HepG2 (cell line): Measurements from ENCODE around the gene ADCY6.

Source experiments
- HDAC2 ChIP-seq: sonication (generic); formaldehyde crosslinking; IDR thresholded peaks from 2 replicates; pipeline ENCODE4 v1.4.0; 2020; ENCODE audit warnings: missing genetic modification reagents
- HNF4G ChIP-seq, 2 experiments: sonication (generic) in 1 of 2; formaldehyde crosslinking in 1 of 2; IDR thresholded peaks; 2 replicates each; pipeline versions ENCODE4 v1.4.0 to v1.6.1; 2011 to 2020; ENCODE audit warnings: borderline replicate concordance in 2 of 2, low read depth in 2 of 2, mild to moderate bottlenecking in 2 of 2, low read length in 1 of 2, missing genetic modification reagents in 1 of 2, moderate library complexity in 1 of 2
- KLF13 ChIP-seq: sonication (generic); formaldehyde crosslinking; IDR thresholded peaks from 2 replicates; pipeline ENCODE4 v1.4.0; 2020; ENCODE audit warnings: mild to moderate bottlenecking, missing genetic modification reagents
- MAZ ChIP-seq, 2 experiments: sonication (generic) in 1 of 2; formaldehyde crosslinking in 1 of 2; IDR thresholded peaks; 2 replicates each; pipeline versions ENCODE4 v1.5.0 to v1.6.1; 2012 to 2020; ENCODE audit warnings: low read depth in 2 of 2, mild to moderate bottlenecking in 2 of 2, borderline replicate concordance in 1 of 2, improper control_type of control experiment in 1 of 2, low read length in 1 of 2, missing genetic modification reagents in 1 of 2, moderate library complexity in 1 of 2
- PHF20 ChIP-seq: sonication (generic); formaldehyde crosslinking; IDR thresholded peaks from 2 replicates; pipeline ENCODE4 v1.5.0; 2020; ENCODE audit warnings: mild to moderate bottlenecking, missing genetic modification reagents
- POLR2AphosphoS5 ChIP-seq: IDR thresholded peaks from 2 replicates; pipeline ENCODE4 v1.6.1; 2012; ENCODE audit warnings: low read depth, low read length
- ZNF512 ChIP-seq: sonication (generic); formaldehyde crosslinking; IDR thresholded peaks from 2 replicates; pipeline ENCODE4 v1.4.0; 2020; ENCODE audit warnings: mild to moderate bottlenecking, missing genetic modification reagents
- ZNF576 ChIP-seq: sonication (generic); formaldehyde crosslinking; IDR thresholded peaks from 2 replicates; pipeline ENCODE4 v1.4.0; 2020; ENCODE audit warnings: mild to moderate bottlenecking, missing genetic modification reagents
- ZNF619 ChIP-seq: sonication (generic); formaldehyde crosslinking; IDR thresholded peaks from 2 replicates; pipeline ENCODE4 v1.4.0; 2020; ENCODE audit warnings: mild to moderate bottlenecking, missing genetic modification reagents
- ZNF629 ChIP-seq: sonication (generic); formaldehyde crosslinking; conservative IDR thresholded peaks from 2 replicates; pipeline ENCODE4 v1.5.0; 2020; ENCODE audit warnings: missing genetic modification reagents
- ZNF792 ChIP-seq: IDR thresholded peaks from 2 replicates; pipeline ENCODE4 v1.6.1; 2016
- TF ChIP-seq, protein P1 (sequence below): IDR thresholded peaks from 2 replicates; pipeline ENCODE4 v1.6.1; 2012; ENCODE audit warnings: low read depth, low read length, improper control_type of control experiment
- TF ChIP-seq, protein P2 (sequence below): sonication (generic); formaldehyde crosslinking; conservative IDR thresholded peaks from 2 replicates; pipeline ENCODE4 v1.8.0; 2022; ENCODE audit warnings: missing genetic modification reagents
- TF ChIP-seq, protein P3 (sequence below): sonication (generic); formaldehyde crosslinking; IDR thresholded peaks from 2 replicates; pipeline ENCODE4 v1.4.0; 2020; ENCODE audit warnings: missing genetic modification reagents

GRCh38 chr12:48803675-48804074 is 14.8 kb upstream of the ADCY6 start:
- TF ChIP-seq HDAC2 (CRISPR knock-in tag) = no peak
- TF ChIP-seq HNF4G (IDR thresholded peaks at IDR 0.05; ENCODE audit: borderline replicate concordance, low read depth, low read length) = no peak
- TF ChIP-seq HNF4G (CRISPR knock-in tag; IDR thresholded peaks at IDR 0.05; ENCODE audit: borderline replicate concordance, low read depth) = no peak
- TF ChIP-seq, protein P1, sequence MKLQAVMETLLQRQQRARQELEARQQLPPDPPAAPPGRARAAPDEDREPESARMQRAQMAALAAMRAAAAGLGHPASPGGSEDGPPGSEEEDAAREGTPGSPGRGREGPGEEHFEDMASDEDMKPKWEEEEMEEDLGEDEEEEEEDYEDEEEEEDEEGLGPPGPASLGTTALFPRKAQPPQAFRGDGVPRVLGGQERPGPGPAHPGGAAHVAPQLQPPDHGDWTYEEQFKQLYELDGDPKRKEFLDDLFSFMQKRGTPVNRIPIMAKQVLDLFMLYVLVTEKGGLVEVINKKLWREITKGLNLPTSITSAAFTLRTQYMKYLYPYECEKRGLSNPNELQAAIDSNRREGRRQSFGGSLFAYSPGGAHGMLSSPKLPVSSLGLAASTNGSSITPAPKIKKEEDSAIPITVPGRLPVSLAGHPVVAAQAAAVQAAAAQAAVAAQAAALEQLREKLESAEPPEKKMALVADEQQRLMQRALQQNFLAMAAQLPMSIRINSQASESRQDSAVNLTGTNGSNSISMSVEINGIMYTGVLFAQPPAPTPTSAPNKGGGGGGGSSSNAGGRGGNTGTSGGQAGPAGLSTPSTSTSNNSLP = no peak
- TF ChIP-seq, protein P2, sequence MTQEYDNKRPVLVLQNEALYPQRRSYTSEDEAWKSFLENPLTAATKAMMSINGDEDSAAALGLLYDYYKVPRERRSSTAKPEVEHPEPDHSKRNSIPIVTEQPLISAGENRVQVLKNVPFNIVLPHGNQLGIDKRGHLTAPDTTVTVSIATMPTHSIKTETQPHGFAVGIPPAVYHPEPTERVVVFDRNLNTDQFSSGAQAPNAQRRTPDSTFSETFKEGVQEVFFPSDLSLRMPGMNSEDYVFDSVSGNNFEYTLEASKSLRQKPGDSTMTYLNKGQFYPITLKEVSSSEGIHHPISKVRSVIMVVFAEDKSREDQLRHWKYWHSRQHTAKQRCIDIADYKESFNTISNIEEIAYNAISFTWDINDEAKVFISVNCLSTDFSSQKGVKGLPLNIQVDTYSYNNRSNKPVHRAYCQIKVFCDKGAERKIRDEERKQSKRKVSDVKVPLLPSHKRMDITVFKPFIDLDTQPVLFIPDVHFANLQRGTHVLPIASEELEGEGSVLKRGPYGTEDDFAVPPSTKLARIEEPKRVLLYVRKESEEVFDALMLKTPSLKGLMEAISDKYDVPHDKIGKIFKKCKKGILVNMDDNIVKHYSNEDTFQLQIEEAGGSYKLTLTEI = no peak
- no peak for TF ChIP-seq ZNF792 (CRISPR knock-in tag)
- TF ChIP-seq ZNF512 (CRISPR knock-in tag) = no peak
- TF ChIP-seq, protein P3, sequence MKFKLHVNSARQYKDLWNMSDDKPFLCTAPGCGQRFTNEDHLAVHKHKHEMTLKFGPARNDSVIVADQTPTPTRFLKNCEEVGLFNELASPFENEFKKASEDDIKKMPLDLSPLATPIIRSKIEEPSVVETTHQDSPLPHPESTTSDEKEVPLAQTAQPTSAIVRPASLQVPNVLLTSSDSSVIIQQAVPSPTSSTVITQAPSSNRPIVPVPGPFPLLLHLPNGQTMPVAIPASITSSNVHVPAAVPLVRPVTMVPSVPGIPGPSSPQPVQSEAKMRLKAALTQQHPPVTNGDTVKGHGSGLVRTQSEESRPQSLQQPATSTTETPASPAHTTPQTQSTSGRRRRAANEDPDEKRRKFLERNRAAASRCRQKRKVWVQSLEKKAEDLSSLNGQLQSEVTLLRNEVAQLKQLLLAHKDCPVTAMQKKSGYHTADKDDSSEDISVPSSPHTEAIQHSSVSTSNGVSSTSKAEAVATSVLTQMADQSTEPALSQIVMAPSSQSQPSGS (CRISPR knock-in tag) = no peak
- TF ChIP-seq ZNF576 (CRISPR knock-in tag) = no peak
- no peak for TF ChIP-seq ZNF629 (CRISPR knock-in tag)
- TF ChIP-seq ZNF619 (CRISPR knock-in tag) = no peak
- no peak for TF ChIP-seq POLR2AphosphoS5
- no peak for TF ChIP-seq PHF20
- TF ChIP-seq KLF13 (CRISPR knock-in tag) = no peak
- TF ChIP-seq MAZ (IDR thresholded peaks at IDR 0.05; ENCODE audit: borderline replicate concordance, low read depth, low read length) = no peak
- TF ChIP-seq MAZ (CRISPR knock-in tag; IDR thresholded peaks at IDR 0.05; ENCODE audit: low read depth) = no peak
